Activated CD8-positive, alpha-beta T cell treated with anti-CD3 and anti-CD28 coated beads for 36 hours (primary cell): ENCODE measurements around the gene PLEKHA3. TPM values are rescaled to one million over a fixed set of nuclear protein-coding genes. Genes with fewer than 3 reads are reported as not detected.

Experiments
- ATAC-seq: fragments of 200-7000 bp; cut with Tn5 transposase; one replicate; pipeline ENCODE4 v1.10.0; 2021; ENCODE audit warnings: mild to moderate bottlenecking, moderate library complexity
- CTCF ChIA-PET: fragments of 350-600 bp; sonication (Branson Sonifier 250); formaldehyde crosslinking; loops from one replicate; lab custom pipeline; 2021; ENCODE audit warnings: antibody characterized with exemption; lab: Charles Lee
- POLR2A ChIA-PET: fragments of 350-600 bp; sonication (Branson Sonifier 250); formaldehyde crosslinking; loops from one replicate; lab custom pipeline; 2021; ENCODE audit warnings: antibody characterized with exemption; lab: Charles Lee
- DNase-seq: peaks from one replicate; pipeline ENCODE4 v3.0.0-alpha.2; 2020
- H3K27ac Mint-ChIP-seq: one replicate; pipeline ENCODE4 v1.8.0; 2021; ENCODE audit warnings: mild to moderate bottlenecking, mixed read lengths
- H3K27me3 Mint-ChIP-seq: one replicate; pipeline ENCODE4 v1.8.0; 2021; ENCODE audit warnings: mixed read lengths
- H3K36me3 Mint-ChIP-seq: one replicate; pipeline ENCODE4 v1.8.0; 2021; ENCODE audit warnings: low read depth, mixed read lengths
- H3K4me1 Mint-ChIP-seq: one replicate; pipeline ENCODE4 v1.8.0; 2021; ENCODE audit warnings: low read depth, mixed read lengths
- H3K4me3 Mint-ChIP-seq: one replicate; pipeline ENCODE4 v1.8.0; 2021; ENCODE audit warnings: mild to moderate bottlenecking, moderate library complexity, mixed read lengths
- H3K9me3 Mint-ChIP-seq: one replicate; pipeline ENCODE4 v1.8.0; 2021; ENCODE audit warnings: mixed read lengths
- CTCF ChIP-seq: fragments of 200-600 bp; IDR thresholded peaks from one replicate; pipeline ENCODE4 v1.8.0; 2022; ENCODE audit warnings: antibody characterized with exemption, mild to moderate bottlenecking
- intact Hi-C: fragments of 100-400 bp; cut with micrococcal nuclease; formaldehyde crosslinking; loops from one replicate; pipeline ENCODE4 v1.10.0; 2022
- total RNA-seq, 2 experiments: library from RNA; stranded (reverse); gene quantifications; one replicate each; pipeline ENCODE4 v1.2.3, GENCODE V29; 2021

PLEKHA3 gene
- total RNA-seq, 2 experiments from 2014 or later, result 21.0 to 22.2 TPM

GRCh38 chr2:178542161-178542560 is 61.9 kb downstream of the PLEKHA3 start:
- H3K36me3 Mint-ChIP-seq, result peaks cover 49% of the 10 kb centered on the region
- H3K27me3 Mint-ChIP-seq, result no peaks in the 10 kb centered on the region
- DNase-seq, result no peak
- ATAC-seq, result no peak
- H3K27ac Mint-ChIP-seq, result no peak overlapping the region
- no peak overlapping the region for H3K4me3 Mint-ChIP-seq
- CTCF ChIA-PET, result no interaction called here
- POLR2A ChIA-PET, result no interaction called here
- intact Hi-C loops, result no loop called here
- TF ChIP-seq CTCF, result no peak
- H3K9me3 Mint-ChIP-seq, result no peaks in the 10 kb centered on the region
- no peaks in the 10 kb centered on the region for H3K4me1 Mint-ChIP-seq

GRCh38 chr2:178542569-178542968 is 62.3 kb downstream of the PLEKHA3 start:
- no peaks in the 10 kb centered on the region for H3K4me1 Mint-ChIP-seq
- intact Hi-C loops, result no loop called here
- H3K27ac Mint-ChIP-seq, result no peak overlapping the region
- ChIA-PET POLR2A (no interaction called here), CTCF (no interaction called here)
- no peaks in the 10 kb centered on the region for H3K9me3 Mint-ChIP-seq
- no peaks in the 10 kb centered on the region for H3K27me3 Mint-ChIP-seq
- DNase-seq, result no peak
- ATAC-seq, result no peak
- no peak overlapping the region for H3K4me3 Mint-ChIP-seq
- no peak for TF ChIP-seq CTCF
- peaks cover 50% of the 10 kb centered on the region for H3K36me3 Mint-ChIP-seq

GRCh38 chr2:178550352-178550751 is 70.1 kb downstream of the PLEKHA3 start:
- H3K9me3 Mint-ChIP-seq, result no peaks in the 10 kb centered on the region
- CTCF ChIA-PET, result no interaction called here
- POLR2A ChIA-PET, result no interaction called here
- H3K4me1 Mint-ChIP-seq, result no peaks in the 10 kb centered on the region
- no peaks in the 10 kb centered on the region for H3K27me3 Mint-ChIP-seq
- no peak overlapping the region for H3K4me3 Mint-ChIP-seq
- no peak for ATAC-seq
- intact Hi-C loops, result no loop called here
- no peak for TF ChIP-seq CTCF
- no peak overlapping the region for H3K27ac Mint-ChIP-seq
- DNase-seq, result no peak
- H3K36me3 Mint-ChIP-seq, result peaks cover 70% of the 10 kb centered on the region

- DNase-seq (no peak), ATAC-seq (no peak)
- Mint-ChIP-seq H3K36me3 (peaks cover 76% of the 10 kb centered on the region), H3K27ac (no peak overlapping the region), H3K4me3 (no peak overlapping the region), H3K27me3 (no peaks in the 10 kb centered on the region), H3K9me3 (no peaks in the 10 kb centered on the region), H3K4me1 (no peaks in the 10 kb centered on the region)
- ChIA-PET POLR2A (no interaction called here), CTCF (no interaction called here)
- no peak for TF ChIP-seq CTCF
- intact Hi-C loops, result no loop called here
These were observed 72.8 kb downstream of the PLEKHA3 start for GRCh38 chr2:178553047-178553446.

Other genes starting within 250 kb of the PLEKHA3 start
- 10 to 100 TPM; 74.8 to 78.0 TPM for gene PRKRA, start 29.3 kb upstream of the PLEKHA3 start, total RNA-seq
- gene PJVK, start 29.1 kb upstream of the PLEKHA3 start, total RNA-seq, result 1 to 10 TPM; 3.2 to 4.6 TPM
- 1 to 10 TPM; 2.1 to 3.0 TPM for gene FKBP7, start 1.9 kb upstream of the PLEKHA3 start, total RNA-seq